HG03457 (cell line): ENCODE data around the gene EMC10.

Experiments used
- ATAC-seq: cut with Tn5 transposase; IDR thresholded peaks from one replicate; pipeline ENCODE4 v1.9.1; 2021; ENCODE audit warnings: moderate number of reproducible peaks; ENCODE audit not compliant: unreplicated experiment

Gene EMC10

GRCh38 chr19:50537769-50538230 lies 61.5 kb downstream of the EMC10 start:
- no peak for ATAC-seq
